HepG2 (cell line): ENCODE data around the gene CCS. TPM values are rescaled to one million over a fixed set of nuclear protein-coding genes. Genes with fewer than 3 reads are reported as not detected.

Source experiments
- ATM ChIP-seq: fragments of 450-650 bp; IDR thresholded peaks from 2 replicates; pipeline ENCODE4 v1.7.1; 2017; ENCODE audit warnings: mild to moderate bottlenecking, borderline replicate concordance
- CAMTA2 ChIP-seq: sonication (generic); formaldehyde crosslinking; IDR thresholded peaks from 2 replicates; pipeline ENCODE4 v1.4.0; 2020; ENCODE audit warnings: mild to moderate bottlenecking, missing genetic modification reagents, borderline replicate concordance
- GATAD1 ChIP-seq: IDR thresholded peaks from 2 replicates; pipeline ENCODE4 v1.6.1; 2016; ENCODE audit warnings: missing genetic modification reagents, missing compliant biosample characterization
- IRF2 ChIP-seq: IDR thresholded peaks from 2 replicates; pipeline ENCODE4 v1.6.1; 2018; ENCODE audit warnings: missing genetic modification reagents, missing compliant biosample characterization
- KDM5A ChIP-seq: fragments of 200-600 bp; sonication (generic); IDR thresholded peaks from 2 replicates; pipeline ENCODE4 v1.7.0; 2018; ENCODE audit warnings: antibody characterized with exemption, mild to moderate bottlenecking, low read length, borderline replicate concordance
- SRSF1 ChIP-seq: fragments of 200-400 bp; formaldehyde crosslinking; optimal IDR thresholded peaks from 2 replicates; pipeline ENCODE3; 2017; ENCODE audit warnings: mild to moderate bottlenecking, low read depth, low read length, moderate library complexity
- ZBTB8A ChIP-seq: sonication (generic); formaldehyde crosslinking; IDR thresholded peaks from 2 replicates; pipeline ENCODE4 v1.4.0; 2020; ENCODE audit warnings: mild to moderate bottlenecking, low read depth, missing genetic modification reagents, borderline replicate concordance
- ZNF629 ChIP-seq: sonication (generic); formaldehyde crosslinking; conservative IDR thresholded peaks from 2 replicates; pipeline ENCODE4 v1.5.0; 2020; ENCODE audit warnings: missing genetic modification reagents
- ZNF678 ChIP-seq: sonication (generic); formaldehyde crosslinking; IDR thresholded peaks from 2 replicates; pipeline ENCODE4 v1.4.0; 2020; ENCODE audit warnings: mild to moderate bottlenecking, missing genetic modification reagents
- ZNF775 ChIP-seq: sonication (generic); formaldehyde crosslinking; IDR thresholded peaks from 2 replicates; pipeline ENCODE4 v1.4.0; 2020; ENCODE audit warnings: missing genetic modification reagents, mild to moderate bottlenecking, moderate library complexity, borderline replicate concordance
- ZNF792 ChIP-seq: IDR thresholded peaks from 2 replicates; pipeline ENCODE4 v1.6.1; 2016
- polyA plus RNA-seq, 8 experiments: library from polyadenylated mRNA; depleted of rRNA in 3 of 8; stranded (reverse) in 7 of 8; unstranded in 1 of 8; fragments of >200 nt; fragmentation: Illumina TruSeq in 4 of 8; extraction: Trizol in 4 of 8; gene quantifications; 2 replicates each; pipeline versions ENCODE4 v1.2.1 to v1.2.3, GENCODE V29; 2011 to 2016; ENCODE audit warnings: low read depth in 4 of 8, missing spikeins in 1 of 8, mixed read lengths in 1 of 8; ENCODE audit not compliant: insufficient read depth in 1 of 8
- total RNA-seq, 5 experiments: library from RNA; depleted of rRNA; stranded (reverse); fragments of >200 nt; fragmentation: Illumina TruSeq; extraction: Trizol; gene quantifications; 2 replicates each; pipeline ENCODE4 v1.2.3, GENCODE V29; 2016; ENCODE audit warnings: low read depth in 1 of 5
- TF ChIP-seq, protein P1 (sequence below): sonication (generic); formaldehyde crosslinking; IDR thresholded peaks from 2 replicates; pipeline ENCODE4 v1.8.0; 2022; ENCODE audit warnings: missing genetic modification reagents, mild to moderate bottlenecking, borderline replicate concordance
- TF ChIP-seq, protein P2 (sequence below): sonication (generic); formaldehyde crosslinking; IDR thresholded peaks from 2 replicates; pipeline ENCODE4 v1.4.0; 2020; ENCODE audit warnings: missing genetic modification reagents, borderline replicate concordance
- TF ChIP-seq, protein P3 (sequence below): sonication (generic); formaldehyde crosslinking; IDR thresholded peaks from 2 replicates; pipeline ENCODE4 v1.5.0; 2020; ENCODE audit warnings: missing genetic modification reagents
- TF ChIP-seq, protein P4 (sequence below): IDR thresholded peaks from 2 replicates; pipeline ENCODE4 v1.6.1; 2012; ENCODE audit warnings: low read depth, low read length, improper control_type of control experiment
- TF ChIP-seq, protein P5 (sequence below): IDR thresholded peaks from 2 replicates; pipeline ENCODE4 v1.6.1; 2012; ENCODE audit warnings: low read length, improper control_type of control experiment

The CCS gene
- total and polyA plus RNA-seq, 2 of the 13 experiments (the other 11 are each of a cell fraction or from before 2014, with no cell fraction given), result 25.4 to 44.6 TPM

DNA sequence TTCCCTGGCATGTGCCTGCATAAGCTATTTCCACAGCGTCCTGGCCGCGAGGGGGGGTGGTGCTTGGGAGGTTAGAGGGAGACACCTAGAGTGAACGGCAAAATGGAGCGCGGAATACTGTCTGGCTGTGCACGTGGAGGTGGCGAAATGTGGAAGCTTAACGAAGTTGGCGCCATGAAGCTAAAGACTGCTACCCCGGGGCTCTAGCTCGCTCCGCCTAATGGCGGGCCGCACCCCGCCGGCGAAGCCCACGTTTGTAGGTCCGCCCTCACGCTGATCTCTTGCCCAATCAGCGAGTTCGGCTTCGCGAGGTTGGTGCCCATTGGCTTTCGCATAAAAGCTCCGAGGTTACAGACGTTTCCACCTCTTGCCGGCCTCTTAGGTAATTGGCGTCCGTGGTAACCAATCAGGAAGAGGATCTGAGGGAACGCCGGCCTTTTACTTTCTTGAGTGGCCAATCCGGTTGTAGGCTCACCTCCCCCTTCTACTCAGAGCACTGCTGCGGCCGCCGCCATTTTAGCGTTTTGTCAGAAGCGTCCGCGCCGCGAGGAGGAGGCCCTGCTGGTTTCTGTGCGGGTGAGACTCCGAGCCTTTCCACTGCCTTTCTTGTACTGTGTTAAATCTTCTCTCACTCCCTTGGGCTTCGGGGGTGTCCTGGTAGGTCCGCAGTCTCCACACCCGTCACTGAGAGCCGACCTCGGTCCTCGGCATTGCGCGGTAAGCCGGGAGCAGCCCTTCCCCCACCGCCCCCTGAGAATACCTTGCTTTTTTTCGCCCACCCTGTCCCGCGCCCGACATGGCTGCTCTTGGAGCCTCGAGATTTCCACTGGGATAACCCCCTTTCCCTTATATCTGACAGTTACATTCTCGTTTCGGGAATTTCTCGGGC is 45.4 kb downstream of the CCS start, which contains the start of gene RBM4 (continued):
- TF ChIP-seq ZBTB8A (CRISPR knock-in tag), result no peak
- peak; percentile 28; the same call in 1 of the 2 replicates for TF ChIP-seq CAMTA2 (CRISPR knock-in tag)
- TF ChIP-seq ZNF792, result peak; percentile 12; the same call in 1 of the 2 replicates
- TF ChIP-seq, protein P1, sequence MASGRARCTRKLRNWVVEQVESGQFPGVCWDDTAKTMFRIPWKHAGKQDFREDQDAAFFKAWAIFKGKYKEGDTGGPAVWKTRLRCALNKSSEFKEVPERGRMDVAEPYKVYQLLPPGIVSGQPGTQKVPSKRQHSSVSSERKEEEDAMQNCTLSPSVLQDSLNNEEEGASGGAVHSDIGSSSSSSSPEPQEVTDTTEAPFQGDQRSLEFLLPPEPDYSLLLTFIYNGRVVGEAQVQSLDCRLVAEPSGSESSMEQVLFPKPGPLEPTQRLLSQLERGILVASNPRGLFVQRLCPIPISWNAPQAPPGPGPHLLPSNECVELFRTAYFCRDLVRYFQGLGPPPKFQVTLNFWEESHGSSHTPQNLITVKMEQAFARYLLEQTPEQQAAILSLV, result peak; percentile 74; the same call in 1 of the 2 replicates
- no peak; the same call in 1 of the 2 replicates for TF ChIP-seq IRF2 (CRISPR knock-in tag)
- TF ChIP-seq ZNF629 (CRISPR knock-in tag), result no peak
- TF ChIP-seq ATM, result no peak
- TF ChIP-seq GATAD1 (CRISPR knock-in tag), result peak; percentile 64
- TF ChIP-seq, protein P2, sequence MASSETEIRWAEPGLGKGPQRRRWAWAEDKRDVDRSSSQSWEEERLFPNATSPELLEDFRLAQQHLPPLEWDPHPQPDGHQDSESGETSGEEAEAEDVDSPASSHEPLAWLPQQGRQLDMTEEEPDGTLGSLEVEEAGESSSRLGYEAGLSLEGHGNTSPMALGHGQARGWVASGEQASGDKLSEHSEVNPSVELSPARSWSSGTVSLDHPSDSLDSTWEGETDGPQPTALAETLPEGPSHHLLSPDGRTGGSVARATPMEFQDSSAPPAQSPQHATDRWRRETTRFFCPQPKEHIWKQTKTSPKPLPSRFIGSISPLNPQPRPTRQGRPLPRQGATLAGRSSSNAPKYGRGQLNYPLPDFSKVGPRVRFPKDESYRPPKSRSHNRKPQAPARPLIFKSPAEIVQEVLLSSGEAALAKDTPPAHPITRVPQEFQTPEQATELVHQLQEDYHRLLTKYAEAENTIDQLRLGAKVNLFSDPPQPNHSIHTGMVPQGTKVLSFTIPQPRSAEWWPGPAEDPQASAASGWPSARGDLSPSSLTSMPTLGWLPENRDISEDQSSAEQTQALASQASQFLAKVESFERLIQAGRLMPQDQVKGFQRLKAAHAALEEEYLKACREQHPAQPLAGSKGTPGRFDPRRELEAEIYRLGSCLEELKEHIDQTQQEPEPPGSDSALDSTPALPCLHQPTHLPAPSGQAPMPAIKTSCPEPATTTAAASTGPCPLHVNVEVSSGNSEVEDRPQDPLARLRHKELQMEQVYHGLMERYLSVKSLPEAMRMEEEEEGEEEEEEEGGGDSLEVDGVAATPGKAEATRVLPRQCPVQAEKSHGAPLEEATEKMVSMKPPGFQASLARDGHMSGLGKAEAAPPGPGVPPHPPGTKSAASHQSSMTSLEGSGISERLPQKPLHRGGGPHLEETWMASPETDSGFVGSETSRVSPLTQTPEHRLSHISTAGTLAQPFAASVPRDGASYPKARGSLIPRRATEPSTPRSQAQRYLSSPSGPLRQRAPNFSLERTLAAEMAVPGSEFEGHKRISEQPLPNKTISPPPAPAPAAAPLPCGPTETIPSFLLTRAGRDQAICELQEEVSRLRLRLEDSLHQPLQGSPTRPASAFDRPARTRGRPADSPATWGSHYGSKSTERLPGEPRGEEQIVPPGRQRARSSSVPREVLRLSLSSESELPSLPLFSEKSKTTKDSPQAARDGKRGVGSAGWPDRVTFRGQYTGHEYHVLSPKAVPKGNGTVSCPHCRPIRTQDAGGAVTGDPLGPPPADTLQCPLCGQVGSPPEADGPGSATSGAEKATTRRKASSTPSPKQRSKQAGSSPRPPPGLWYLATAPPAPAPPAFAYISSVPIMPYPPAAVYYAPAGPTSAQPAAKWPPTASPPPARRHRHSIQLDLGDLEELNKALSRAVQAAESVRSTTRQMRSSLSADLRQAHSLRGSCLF, result no peak
- TF ChIP-seq SRSF1, result no peak
- TF ChIP-seq, protein P3, sequence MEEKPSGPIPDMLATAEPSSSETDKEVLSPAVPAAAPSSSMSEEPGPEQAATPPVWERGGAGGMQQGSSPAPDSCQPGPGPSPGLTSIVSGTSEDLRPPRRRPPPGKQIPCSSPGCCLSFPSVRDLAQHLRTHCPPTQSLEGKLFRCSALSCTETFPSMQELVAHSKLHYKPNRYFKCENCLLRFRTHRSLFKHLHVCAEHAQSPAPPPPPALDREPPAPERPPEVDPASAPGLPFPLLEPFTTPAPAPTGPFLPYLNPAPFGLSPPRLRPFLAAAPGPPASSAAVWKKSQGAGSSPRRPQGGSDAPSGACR (CRISPR knock-in tag), result peak; percentile 40; the same call in 1 of the 2 replicates
- TF ChIP-seq, protein P4, sequence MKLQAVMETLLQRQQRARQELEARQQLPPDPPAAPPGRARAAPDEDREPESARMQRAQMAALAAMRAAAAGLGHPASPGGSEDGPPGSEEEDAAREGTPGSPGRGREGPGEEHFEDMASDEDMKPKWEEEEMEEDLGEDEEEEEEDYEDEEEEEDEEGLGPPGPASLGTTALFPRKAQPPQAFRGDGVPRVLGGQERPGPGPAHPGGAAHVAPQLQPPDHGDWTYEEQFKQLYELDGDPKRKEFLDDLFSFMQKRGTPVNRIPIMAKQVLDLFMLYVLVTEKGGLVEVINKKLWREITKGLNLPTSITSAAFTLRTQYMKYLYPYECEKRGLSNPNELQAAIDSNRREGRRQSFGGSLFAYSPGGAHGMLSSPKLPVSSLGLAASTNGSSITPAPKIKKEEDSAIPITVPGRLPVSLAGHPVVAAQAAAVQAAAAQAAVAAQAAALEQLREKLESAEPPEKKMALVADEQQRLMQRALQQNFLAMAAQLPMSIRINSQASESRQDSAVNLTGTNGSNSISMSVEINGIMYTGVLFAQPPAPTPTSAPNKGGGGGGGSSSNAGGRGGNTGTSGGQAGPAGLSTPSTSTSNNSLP, result no peak
- TF ChIP-seq, protein P5, sequence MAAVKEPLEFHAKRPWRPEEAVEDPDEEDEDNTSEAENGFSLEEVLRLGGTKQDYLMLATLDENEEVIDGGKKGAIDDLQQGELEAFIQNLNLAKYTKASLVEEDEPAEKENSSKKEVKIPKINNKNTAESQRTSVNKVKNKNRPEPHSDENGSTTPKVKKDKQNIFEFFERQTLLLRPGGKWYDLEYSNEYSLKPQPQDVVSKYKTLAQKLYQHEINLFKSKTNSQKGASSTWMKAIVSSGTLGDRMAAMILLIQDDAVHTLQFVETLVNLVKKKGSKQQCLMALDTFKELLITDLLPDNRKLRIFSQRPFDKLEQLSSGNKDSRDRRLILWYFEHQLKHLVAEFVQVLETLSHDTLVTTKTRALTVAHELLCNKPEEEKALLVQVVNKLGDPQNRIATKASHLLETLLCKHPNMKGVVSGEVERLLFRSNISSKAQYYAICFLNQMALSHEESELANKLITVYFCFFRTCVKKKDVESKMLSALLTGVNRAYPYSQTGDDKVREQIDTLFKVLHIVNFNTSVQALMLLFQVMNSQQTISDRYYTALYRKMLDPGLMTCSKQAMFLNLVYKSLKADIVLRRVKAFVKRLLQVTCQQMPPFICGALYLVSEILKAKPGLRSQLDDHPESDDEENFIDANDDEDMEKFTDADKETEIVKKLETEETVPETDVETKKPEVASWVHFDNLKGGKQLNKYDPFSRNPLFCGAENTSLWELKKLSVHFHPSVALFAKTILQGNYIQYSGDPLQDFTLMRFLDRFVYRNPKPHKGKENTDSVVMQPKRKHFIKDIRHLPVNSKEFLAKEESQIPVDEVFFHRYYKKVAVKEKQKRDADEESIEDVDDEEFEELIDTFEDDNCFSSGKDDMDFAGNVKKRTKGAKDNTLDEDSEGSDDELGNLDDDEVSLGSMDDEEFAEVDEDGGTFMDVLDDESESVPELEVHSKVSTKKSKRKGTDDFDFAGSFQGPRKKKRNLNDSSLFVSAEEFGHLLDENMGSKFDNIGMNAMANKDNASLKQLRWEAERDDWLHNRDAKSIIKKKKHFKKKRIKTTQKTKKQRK, result no peak
- TF ChIP-seq ZNF678, result no peak
- TF ChIP-seq KDM5A, result peak; percentile 55
- no peak for TF ChIP-seq ZNF775 (CRISPR knock-in tag)
